Adrenal gland (tissue), 12 donors: ENCODE data around the gene RPL26. TPM values are rescaled to one million over a fixed set of nuclear protein-coding genes. Genes with fewer than 3 reads are reported as not detected.
"Not testable (repeated sequence)": the region's sequence is repeated elsewhere in the genome, so short reads cannot be mapped to it uniquely, and the experiment has no call there.

Experiments
- DNase-seq, 7 donors: peaks; one replicate each; pipeline ENCODE4 v3.0.0-alpha.2; 2019 to 2020
- H3K27ac ChIP-seq, 5 donors: fragments of 200-600 bp; sonication (generic) in 4 of 5; 1 replicate in 3 of 5; 2 replicates in 2 of 5; pipeline versions ENCODE4 v1.5.1 to v1.8.0; 2016 to 2020; ENCODE audit warnings: mild to moderate bottlenecking in 1 of 5
- H3K27me3 ChIP-seq: fragments of 200-600 bp; 2 replicates; pipeline ENCODE4 v1.8.0; 2021
- H3K36me3 ChIP-seq, 2 donors: fragments of 200-600 bp; replicated peaks in 1 of 2; 1 replicate in 1 of 2; 2 replicates in 1 of 2; pipeline versions ENCODE4 v1.5.1 to v1.8.0; 2018 to 2022
- H3K4me1 ChIP-seq, 2 donors: fragments of 200-600 bp; replicated peaks in 1 of 2; 1 replicate in 1 of 2; 2 replicates in 1 of 2; pipeline versions ENCODE4 v1.5.1 to v1.8.0; 2018 to 2021
- H3K4me3 ChIP-seq, 4 donors: fragments of 200-600 bp; sonication (generic) in 3 of 4; one replicate each; pipeline ENCODE4 v1.5.1; 2016 to 2018
- H3K9me3 ChIP-seq, 3 donors: fragments of 200-600 bp; sonication (generic) in 1 of 3; replicated peaks in 1 of 3; 1 replicate in 2 of 3; 2 replicates in 1 of 3; pipeline versions ENCODE4 v1.5.1 to v1.8.0; 2016 to 2021
- POLR2A ChIP-seq, 2 donors: fragments of 450-650 bp; IDR thresholded peaks; one replicate each; pipeline ENCODE4 v1.6.1; 2017; ENCODE audit warnings: antibody characterized with exemption in 2 of 2, mild to moderate bottlenecking in 2 of 2, moderate library complexity in 1 of 2
- WGBS, 4 donors: extraction: QIAGEN DNeasy Blood & Tissue Kit in 2 of 4; methylation state at CpG; one replicate each; pipeline versions ENCODE4 v1.1.5 to v1.1.7; 2013 to 2017; 5-methylcytosine and 5-hydroxymethylcytosine counted together
- intact Hi-C, 2 donors: fragments of 100-400 bp; cut with DNase I; formaldehyde crosslinking; loops; one replicate each; pipeline versions ENCODE4 v1.14.1 to v1.15.0; 2022 to 2023
- polyA plus RNA-seq, 3 donors: library from polyadenylated mRNA; stranded (reverse); fragments of 200-250 nt in 2 of 3; fragments of 350-450 nt in 1 of 3; fragmentation: Illumina TruSeq in 1 of 3; extraction: RNeasy Lipid Tissue Mini Kit (QIAGEN cat#74804) in 1 of 3; gene quantifications; one replicate each; pipeline ENCODE4 v1.2.3, GENCODE V29; 2013 to 2014
- total RNA-seq, 9 donors: library from RNA; depleted of rRNA in 4 of 9; stranded (reverse); fragments of >200 nt in 4 of 9; fragments of 120-200 nt in 1 of 9; fragmentation: NEBNext Ultra II Directional in 1 of 9; extraction: Animal tissue kit (Norgen Biotek cat#: 25700) in 1 of 9; gene quantifications; one replicate each; pipeline versions ENCODE4 v1.1.0 to v1.2.4, GENCODE V29; 2013 to 2023
- TF ChIP-seq, protein P1 (sequence below), 6 experiments: fragments of 450-650 bp in 4 of 6; fragments of 200-600 bp in 2 of 6; sonication (generic) in 1 of 6; IDR thresholded peaks; 1 replicate in 5 of 6; 2 replicates in 1 of 6; pipeline versions ENCODE4 v1.5.1 to v1.8.0; 2016 to 2021; ENCODE audit warnings: antibody characterized with exemption in 6 of 6, mild to moderate bottlenecking in 2 of 6, moderate library complexity in 1 of 6
- donor health status: healthy with polysubstance abuse.
- donor health status: Bipolar disorder and iron deficiency.
- donor health status: DM: yes; HTN: yes; CAD: no.
- donor health status: DM: no; HTN: no; CAD: no.
- donor health status: DM: no; HTN: no; CAD: no.
- donor health status: DM: yes; HTN: yes; CAD: no.

Gene RPL26
- total and polyA plus RNA-seq, 12 donors, result 1,250 to 3,973 (median 1,971) TPM

GRCh38 chr17:8354236-8354635 lies 28.8 kb downstream of the RPL26 start:
- no peaks in the 10 kb centered on the region for H3K9me3 ChIP-seq
- no peak for TF ChIP-seq POLR2A (IDR thresholded peaks at IDR 0.05)
- TF ChIP-seq, protein P1, sequence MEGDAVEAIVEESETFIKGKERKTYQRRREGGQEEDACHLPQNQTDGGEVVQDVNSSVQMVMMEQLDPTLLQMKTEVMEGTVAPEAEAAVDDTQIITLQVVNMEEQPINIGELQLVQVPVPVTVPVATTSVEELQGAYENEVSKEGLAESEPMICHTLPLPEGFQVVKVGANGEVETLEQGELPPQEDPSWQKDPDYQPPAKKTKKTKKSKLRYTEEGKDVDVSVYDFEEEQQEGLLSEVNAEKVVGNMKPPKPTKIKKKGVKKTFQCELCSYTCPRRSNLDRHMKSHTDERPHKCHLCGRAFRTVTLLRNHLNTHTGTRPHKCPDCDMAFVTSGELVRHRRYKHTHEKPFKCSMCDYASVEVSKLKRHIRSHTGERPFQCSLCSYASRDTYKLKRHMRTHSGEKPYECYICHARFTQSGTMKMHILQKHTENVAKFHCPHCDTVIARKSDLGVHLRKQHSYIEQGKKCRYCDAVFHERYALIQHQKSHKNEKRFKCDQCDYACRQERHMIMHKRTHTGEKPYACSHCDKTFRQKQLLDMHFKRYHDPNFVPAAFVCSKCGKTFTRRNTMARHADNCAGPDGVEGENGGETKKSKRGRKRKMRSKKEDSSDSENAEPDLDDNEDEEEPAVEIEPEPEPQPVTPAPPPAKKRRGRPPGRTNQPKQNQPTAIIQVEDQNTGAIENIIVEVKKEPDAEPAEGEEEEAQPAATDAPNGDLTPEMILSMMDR (IDR thresholded peaks at IDR 0.05), result no peak
- no peaks in the 10 kb centered on the region for H3K36me3 ChIP-seq
- H3K27ac ChIP-seq, result no peak overlapping the region
- 64 to 72% (median 70%) methylated on average over 8 of the region's 8 CpGs for WGBS, 4 donors
- DNase-seq, result no peak
- H3K27me3 ChIP-seq, result no peaks in the 10 kb centered on the region
- no peaks in the 10 kb centered on the region for H3K4me1 ChIP-seq
- intact Hi-C loops, result no loop called here
- no peak overlapping the region for H3K4me3 ChIP-seq

DNA sequence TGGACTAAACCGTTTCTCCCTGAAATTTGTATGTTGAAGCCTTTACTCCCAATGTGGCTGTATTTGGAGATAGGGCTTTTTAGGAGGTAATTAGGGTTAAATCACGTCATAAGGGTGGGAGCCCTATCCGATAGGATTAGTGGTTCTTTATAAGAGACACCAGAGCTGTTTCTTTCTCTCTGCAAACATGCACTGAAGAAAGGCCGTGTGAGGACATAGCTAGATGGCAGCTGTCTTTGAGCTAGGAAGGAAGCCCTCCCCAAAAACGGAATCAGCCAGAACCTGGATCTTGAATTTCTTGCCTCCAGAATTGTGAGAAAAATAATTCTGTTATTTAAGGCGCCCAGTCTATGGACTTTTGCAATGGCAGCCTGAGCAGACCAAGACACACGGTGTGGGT lies 29.3 kb downstream of the RPL26 start:
- Histone ChIP-seq H3K36me3 (no peaks in the 10 kb centered on the region), H3K27ac (no peak overlapping the region), H3K27me3 (no peaks in the 10 kb centered on the region), H3K4me1 (no peaks in the 10 kb centered on the region), H3K9me3 (no peaks in the 10 kb centered on the region), H3K4me3 (no peak overlapping the region)
- TF ChIP-seq, protein P1 (IDR thresholded peaks at IDR 0.05), result no peak
- TF ChIP-seq POLR2A (IDR thresholded peaks at IDR 0.05), result no peak
- WGBS, 4 donors, result 71 to 77% (median 75%) methylated on average over 7 of the region's 7 CpGs
- DNase-seq, result no peak
- intact Hi-C loops, result no loop called here

- no peak for DNase-seq
- Histone ChIP-seq H3K4me3 (no peak overlapping the region), H3K36me3 (no peaks in the 10 kb centered on the region), H3K27me3 (no peaks in the 10 kb centered on the region), H3K27ac (no peak overlapping the region), H3K9me3 (no peaks in the 10 kb centered on the region), H3K4me1 (no peaks in the 10 kb centered on the region)
- TF ChIP-seq, protein P1 (IDR thresholded peaks at IDR 0.05), result no peak
- TF ChIP-seq POLR2A (IDR thresholded peaks at IDR 0.05), result no peak
- WGBS, 4 donors, result 76 to 85% (median 79%) methylated on average over 7 of the region's 7 CpGs
- intact Hi-C loops, result no loop called here
Measured at GRCh38 chr17:8350339-8350738, 32.7 kb downstream of the RPL26 start.

DNA sequence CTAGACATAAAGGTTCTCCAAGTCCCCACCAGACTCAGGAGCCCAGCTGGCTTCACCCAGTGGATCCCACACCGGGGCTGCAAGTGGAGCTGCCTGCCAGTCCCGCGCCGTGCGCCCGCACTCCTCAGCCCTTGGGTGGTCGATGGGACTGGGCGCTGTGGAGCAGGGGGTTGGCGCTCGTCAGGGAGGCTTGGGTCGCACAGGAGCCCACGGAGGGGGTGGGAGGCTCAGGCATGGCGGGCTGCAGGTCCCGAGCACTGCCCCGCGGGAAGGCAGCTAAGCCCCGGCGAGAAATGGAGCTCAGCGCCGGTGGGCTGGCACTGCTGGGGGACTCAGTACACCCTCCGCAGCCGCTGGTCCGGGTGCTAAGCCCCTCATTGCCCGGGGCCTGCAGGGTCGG lies 36.0 kb downstream of the RPL26 start:
- H3K36me3 ChIP-seq, H3K4me1 ChIP-seq, DNase-seq, H3K27me3 ChIP-seq, H3K4me3 ChIP-seq, H3K9me3 ChIP-seq, H3K27ac ChIP-seq, intact Hi-C loops: not testable (repeated sequence)
- 40 to 82% (median 58%) methylated on average over 1 to 24 of the region's 25 CpGs for WGBS, 4 donors

DNA sequence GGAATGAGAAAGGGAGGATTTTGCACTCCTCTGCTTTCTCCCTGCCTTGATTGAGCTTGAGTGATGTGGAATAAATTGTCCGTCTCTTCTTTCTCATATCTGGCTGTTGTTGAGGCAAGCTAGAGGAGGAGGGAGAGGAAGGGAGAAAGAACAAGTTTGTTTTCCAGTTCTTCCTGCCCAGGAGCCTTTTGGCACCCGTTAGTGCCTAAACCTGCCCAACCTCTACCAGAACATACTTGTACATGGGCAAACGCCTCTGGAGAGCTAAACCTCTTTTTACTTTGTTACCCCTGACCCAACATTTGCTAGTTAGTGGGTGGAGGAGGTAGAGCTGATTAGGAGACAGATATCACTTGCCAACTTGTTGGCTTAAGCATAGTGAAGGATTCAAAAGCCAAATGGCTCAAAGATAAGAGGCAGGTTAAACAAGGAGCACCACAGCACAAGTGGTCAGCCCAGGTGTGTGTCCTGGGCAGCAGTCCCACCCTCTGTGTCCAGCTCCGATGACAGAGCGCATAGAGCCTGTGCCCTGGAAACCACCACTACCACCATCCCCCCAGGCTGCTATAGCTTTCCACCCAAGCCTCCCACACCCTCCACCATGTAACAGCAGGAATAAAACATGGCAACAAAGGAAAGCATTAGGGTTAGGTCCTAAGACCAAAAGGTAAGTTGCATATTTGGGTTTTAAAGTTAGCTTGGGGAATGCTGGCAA lies 36.9 kb downstream of the RPL26 start:
- no peaks in the 10 kb centered on the region for H3K27me3 ChIP-seq
- H3K4me3 ChIP-seq, result no peak overlapping the region
- H3K9me3 ChIP-seq, result no peaks in the 10 kb centered on the region
- H3K36me3 ChIP-seq, result no peaks in the 10 kb centered on the region
- DNase-seq, result no peak
- H3K4me1 ChIP-seq, result no peaks in the 10 kb centered on the region
- intact Hi-C loops, result no loop called here
- WGBS, 4 donors, result 63 to 74% (median 72%) methylated on average over 5 of the region's 5 CpGs
- TF ChIP-seq, protein P1 (IDR thresholded peaks at IDR 0.05), result no peak
- TF ChIP-seq POLR2A (IDR thresholded peaks at IDR 0.05), result no peak
- H3K27ac ChIP-seq, result no peak overlapping the region
